HCT116 (cell line): ENCODE data around the gene SLFNL1. TPM values are rescaled to one million over a fixed set of nuclear protein-coding genes. Genes with fewer than 3 reads are reported as not detected.

Experiments
- ATAC-seq: fragments of 200-7000 bp; cut with Tn5 transposase; 2 replicates; pipeline ENCODE4 v1.9.1; 2020; ENCODE audit warnings: mild to moderate bottlenecking, moderate library complexity
- BruUV-seq: library from RNA; stranded (reverse); fragments of 400-500 nt; replicated peaks from 2 replicates; lab custom pipeline; 2021; lab: Mats Ljungman, UMichigan
- CTCF ChIA-PET: fragments of 300-600 bp; sonication (Branson Sonifier 250); formaldehyde crosslinking; loops from one replicate; lab custom pipeline; 2021; ENCODE audit warnings: antibody characterized with exemption; lab: Charles Lee
- POLR2A ChIA-PET: fragments of 300-600, 350-600 bp; sonication (Branson Sonifier 250); formaldehyde crosslinking; loops from one replicate; lab custom pipeline; 2021; ENCODE audit warnings: antibody characterized with exemption; lab: Charles Lee
- RAD21 ChIA-PET, 2 experiments: fragments of 300-600 bp; sonication (Branson Sonifier 250); formaldehyde crosslinking; loops; one replicate each; lab custom pipeline; 2023; ENCODE audit warnings: low total read pairs in 2 of 2; ENCODE audit not compliant: uncharacterized antibody in 2 of 2, unreplicated experiment in 2 of 2, low non-redundant PET in 1 of 2; lab: Charles Lee
- DNase-seq: peaks from one replicate; pipeline ENCODE4 v3.0.0-alpha.2; 2010; ENCODE audit warnings: low read depth, low spot score
- H2AFZ ChIP-seq: fragments of 200-600 bp; shearing (Covaris generic), sonication (generic); 2 replicates; pipeline ENCODE4 v1.6.1; 2017; ENCODE audit warnings: low read depth, mixed run types, mixed read lengths, antibody characterized with exemption, low read length; ENCODE audit not compliant: poor library complexity, severe bottlenecking
- H3K27ac ChIP-seq: 2 replicates; pipeline ENCODE4 v1.5.1; 2012; ENCODE audit warnings: low read depth, low read length
- H3K27me3 ChIP-seq: fragments of 200-600 bp; sonication (generic); 2 replicates; pipeline ENCODE4 v1.6.1; 2016; ENCODE audit warnings: mixed run types, low read length, mixed read lengths; ENCODE audit not compliant: insufficient read depth
- H3K36me3 ChIP-seq, 2 experiments: fragments of 200-500 bp in 1 of 2; fragments of 200-600 bp in 1 of 2; sonication (Bioruptor generic) in 1 of 2; sonication (generic) in 1 of 2; 2 replicates each; pipeline versions ENCODE4 v1.5.1 to v1.6.1; 2014 to 2016; ENCODE audit warnings: low read length in 2 of 2, inconsistent platforms in 1 of 2, mixed read lengths in 1 of 2, mixed run types in 1 of 2; ENCODE audit not compliant: insufficient read depth in 2 of 2, control insufficient read depth in 1 of 2
- H3K4me1 ChIP-seq, 2 experiments: fragments of 200-600 bp in 1 of 2; sonication (generic) in 1 of 2; 2 replicates each; pipeline versions ENCODE4 v1.5.1 to v1.6.1; 2012 to 2017; ENCODE audit warnings: low read length in 2 of 2, inconsistent platforms in 1 of 2, mild to moderate bottlenecking in 1 of 2, mixed read lengths in 1 of 2, mixed run types in 1 of 2, moderate library complexity in 1 of 2; ENCODE audit not compliant: insufficient read depth in 2 of 2, control insufficient read depth in 1 of 2
- H3K4me2 ChIP-seq: fragments of 200-600 bp; sonication (generic); 2 replicates; pipeline ENCODE4 v1.6.1; 2017; ENCODE audit warnings: mixed run types, low read length, mixed read lengths
- H3K4me3 ChIP-seq, 2 experiments: fragments of 200-600 bp in 1 of 2; sonication (generic) in 1 of 2; replicated peaks in 1 of 2; 2 replicates each; pipeline ENCODE4 v1.5.1; 2011 to 2016; ENCODE audit warnings: low read length in 2 of 2, control low read depth in 1 of 2, low read depth in 1 of 2, mild to moderate bottlenecking in 1 of 2, mixed read lengths in 1 of 2, mixed run types in 1 of 2
- H3K79me2 ChIP-seq: fragments of 200-600 bp; sonication (generic); 2 replicates; pipeline ENCODE4 v1.6.1; 2017; ENCODE audit warnings: mild to moderate bottlenecking, mixed run types, low read length, moderate library complexity, mixed read lengths; ENCODE audit not compliant: insufficient read depth
- H3K9ac ChIP-seq: fragments of 200-600 bp; sonication (generic); 2 replicates; pipeline ENCODE4 v1.6.1; 2016; ENCODE audit warnings: low read length, mixed read lengths
- H3K9me2 ChIP-seq: fragments of 200-600 bp; sonication (generic), shearing (Covaris generic); 2 replicates; pipeline ENCODE4 v1.6.1; 2017; ENCODE audit warnings: mixed run types, mild to moderate bottlenecking, moderate library complexity; ENCODE audit not compliant: insufficient read depth
- H3K9me3 ChIP-seq, 2 experiments: fragments of 200-500 bp in 1 of 2; fragments of 200-600 bp in 1 of 2; sonication (Bioruptor generic) in 1 of 2; sonication (generic) in 1 of 2; 2 replicates each; pipeline ENCODE4 v1.6.1; 2014 to 2017; ENCODE audit warnings: low read length in 2 of 2, mixed read lengths in 2 of 2, inconsistent platforms in 1 of 2, low read depth in 1 of 2, mild to moderate bottlenecking in 1 of 2, mixed run types in 1 of 2, moderate library complexity in 1 of 2; ENCODE audit not compliant: control insufficient read depth in 1 of 2, insufficient read depth in 1 of 2
- H4K20me1 ChIP-seq: fragments of 200-600 bp; sonication (generic), shearing (Covaris generic); 2 replicates; pipeline ENCODE4 v1.6.1; 2017; ENCODE audit warnings: mixed run types, mild to moderate bottlenecking, moderate library complexity; ENCODE audit not compliant: insufficient read depth
- CEBPB ChIP-seq: IDR thresholded peaks from 2 replicates; pipeline ENCODE4 v1.6.1; 2012; ENCODE audit warnings: low read depth
- ELF1 ChIP-seq: IDR thresholded peaks from 2 replicates; pipeline ENCODE4 v1.6.1; 2012; ENCODE audit warnings: low read depth, borderline replicate concordance
- FOSL1 ChIP-seq: IDR thresholded peaks from 2 replicates; pipeline ENCODE4 v1.6.1; 2012; ENCODE audit warnings: low read depth
- JUND ChIP-seq: IDR thresholded peaks from 2 replicates; pipeline ENCODE4 v1.6.1; 2012
- POLR2A ChIP-seq: IDR thresholded peaks from 2 replicates; pipeline ENCODE4 v1.7.0; 2011; ENCODE audit warnings: borderline replicate concordance; ENCODE audit not compliant: insufficient read depth, insufficient read length; ENCODE audit errors: extremely low read depth
- POLR2AphosphoS5 ChIP-seq: IDR thresholded peaks from 2 replicates; pipeline ENCODE4 v1.6.1; 2011; ENCODE audit warnings: mild to moderate bottlenecking, low read depth, low read length, moderate library complexity
- RAD21 ChIP-seq: IDR thresholded peaks from 2 replicates; pipeline ENCODE4 v1.6.1; 2012; ENCODE audit warnings: low read depth, mild to moderate bottlenecking
- SP1 ChIP-seq: IDR thresholded peaks from 2 replicates; pipeline ENCODE4 v1.6.1; 2012; ENCODE audit warnings: low read depth
- SRF ChIP-seq: IDR thresholded peaks from 2 replicates; pipeline ENCODE4 v1.6.1; 2012; ENCODE audit warnings: low read depth
- TCF7L2 ChIP-seq: IDR thresholded peaks from 2 replicates; pipeline ENCODE4 v1.7.0; 2011; ENCODE audit warnings: borderline replicate concordance, inconsistent platforms; ENCODE audit not compliant: insufficient read depth, insufficient read length; ENCODE audit errors: extremely low read depth
- YY1 ChIP-seq: IDR thresholded peaks from 2 replicates; pipeline ENCODE4 v1.6.1; 2011; ENCODE audit warnings: low read length, low read depth, moderate library complexity, mild to moderate bottlenecking; ENCODE audit not compliant: insufficient replicate concordance; ENCODE audit errors: extremely low read depth
- ZFX ChIP-seq: fragments of 450-650 bp; IDR thresholded peaks from 2 replicates; pipeline ENCODE4 v1.6.1; 2017
- ZNF274 ChIP-seq: fragments of 200-500 bp; sonication (Bioruptor generic); IDR thresholded peaks from 2 replicates; pipeline ENCODE4 v1.6.1; 2014; ENCODE audit warnings: mild to moderate bottlenecking, low read depth, low read length, inconsistent platforms
- intact Hi-C: fragments of 100-400 bp; cut with micrococcal nuclease; formaldehyde crosslinking; loops from 2 replicates; pipeline ENCODE4 v1.10.0; 2022
- total RNA-seq: library from RNA; stranded (reverse); gene quantifications from one replicate; pipeline ENCODE4 v1.2.1, GENCODE V29; 2021; ENCODE audit not compliant: unreplicated experiment
- TF ChIP-seq, protein P1 (sequence below): IDR thresholded peaks from 2 replicates; pipeline ENCODE4 v1.6.1; 2012; ENCODE audit warnings: low read depth
- TF ChIP-seq, protein P2 (sequence below): IDR thresholded peaks from 2 replicates; pipeline ENCODE4 v1.6.1; 2011; ENCODE audit warnings: mild to moderate bottlenecking, low read length, moderate library complexity; ENCODE audit not compliant: insufficient replicate concordance; ENCODE audit errors: extremely low read depth
- TF ChIP-seq, protein P3 (sequence below): IDR thresholded peaks from 2 replicates; pipeline ENCODE4 v1.6.1; 2012

The SLFNL1 gene
- total RNA-seq, 1 experiment from 2014 or later: 0.20 TPM

DNA sequence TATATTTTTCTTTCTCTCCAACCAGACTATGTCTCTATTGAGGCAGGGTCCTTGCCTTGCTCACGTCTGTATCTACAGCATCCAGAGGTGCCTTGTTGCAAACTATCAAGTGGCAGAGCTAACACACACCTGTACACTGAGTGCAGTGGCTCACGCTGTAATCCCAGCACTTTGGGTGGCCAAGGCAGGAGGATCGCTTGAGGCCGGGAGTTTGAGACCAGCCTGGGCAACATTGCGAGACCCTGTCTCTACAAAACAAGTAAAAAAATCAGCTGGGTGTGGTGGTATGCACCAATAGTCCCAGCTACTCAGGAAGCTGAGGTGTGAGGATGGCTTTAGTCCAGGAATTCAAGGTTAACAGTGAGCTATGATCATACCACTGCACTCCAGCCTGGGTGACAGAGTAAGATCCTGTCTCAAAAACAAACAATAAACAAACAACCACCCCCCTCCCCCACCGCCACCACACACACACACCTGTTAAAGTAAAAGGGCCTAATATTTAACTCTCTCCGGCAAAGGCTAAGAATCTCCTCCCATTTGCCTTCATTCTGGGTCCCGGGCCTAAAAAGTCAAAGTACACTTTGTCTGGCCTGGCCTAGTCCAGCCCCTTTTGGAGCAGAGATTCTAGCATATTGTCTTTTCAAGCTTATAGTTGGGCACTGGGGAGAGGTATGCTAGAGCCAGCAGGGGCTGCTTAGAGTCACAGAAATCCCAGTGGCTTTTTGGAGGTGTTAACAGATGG lies 9.5 kb upstream of the SLFNL1 start:
- H2AFZ ChIP-seq: no peak overlapping the region
- H3K9ac ChIP-seq: no peak overlapping the region
- no peaks in the 10 kb centered on the region for H3K79me2 ChIP-seq
- POLR2A ChIA-PET: no interaction called here
- no peak overlapping the region for H3K27ac ChIP-seq
- no peaks in the 10 kb centered on the region for H3K9me2 ChIP-seq
- RAD21 ChIA-PET: no interaction called here
- peaks cover 17% of the 10 kb centered on the region in 2 experiments for H3K36me3 ChIP-seq
- no peak for ATAC-seq
- BruUV-seq: no TSS peak
- H3K27me3 ChIP-seq: no peaks in the 10 kb centered on the region
- no peaks in the 10 kb centered on the region for H3K4me1 ChIP-seq
- TF ChIP-seq ZNF274 (no peak), JUND (no peak), TCF7L2 (no peak), CEBPB (no peak), POLR2AphosphoS5 (no peak), POLR2A (no peak), SRF (no peak), ZFX (no peak), ELF1 (no peak), FOSL1 (no peak), YY1 (no peak), RAD21 (no peak), SP1 (no peak)
- TF ChIP-seq, protein P1, sequence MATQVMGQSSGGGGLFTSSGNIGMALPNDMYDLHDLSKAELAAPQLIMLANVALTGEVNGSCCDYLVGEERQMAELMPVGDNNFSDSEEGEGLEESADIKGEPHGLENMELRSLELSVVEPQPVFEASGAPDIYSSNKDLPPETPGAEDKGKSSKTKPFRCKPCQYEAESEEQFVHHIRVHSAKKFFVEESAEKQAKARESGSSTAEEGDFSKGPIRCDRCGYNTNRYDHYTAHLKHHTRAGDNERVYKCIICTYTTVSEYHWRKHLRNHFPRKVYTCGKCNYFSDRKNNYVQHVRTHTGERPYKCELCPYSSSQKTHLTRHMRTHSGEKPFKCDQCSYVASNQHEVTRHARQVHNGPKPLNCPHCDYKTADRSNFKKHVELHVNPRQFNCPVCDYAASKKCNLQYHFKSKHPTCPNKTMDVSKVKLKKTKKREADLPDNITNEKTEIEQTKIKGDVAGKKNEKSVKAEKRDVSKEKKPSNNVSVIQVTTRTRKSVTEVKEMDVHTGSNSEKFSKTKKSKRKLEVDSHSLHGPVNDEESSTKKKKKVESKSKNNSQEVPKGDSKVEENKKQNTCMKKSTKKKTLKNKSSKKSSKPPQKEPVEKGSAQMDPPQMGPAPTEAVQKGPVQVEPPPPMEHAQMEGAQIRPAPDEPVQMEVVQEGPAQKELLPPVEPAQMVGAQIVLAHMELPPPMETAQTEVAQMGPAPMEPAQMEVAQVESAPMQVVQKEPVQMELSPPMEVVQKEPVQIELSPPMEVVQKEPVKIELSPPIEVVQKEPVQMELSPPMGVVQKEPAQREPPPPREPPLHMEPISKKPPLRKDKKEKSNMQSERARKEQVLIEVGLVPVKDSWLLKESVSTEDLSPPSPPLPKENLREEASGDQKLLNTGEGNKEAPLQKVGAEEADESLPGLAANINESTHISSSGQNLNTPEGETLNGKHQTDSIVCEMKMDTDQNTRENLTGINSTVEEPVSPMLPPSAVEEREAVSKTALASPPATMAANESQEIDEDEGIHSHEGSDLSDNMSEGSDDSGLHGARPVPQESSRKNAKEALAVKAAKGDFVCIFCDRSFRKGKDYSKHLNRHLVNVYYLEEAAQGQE: no peak
- TF ChIP-seq, protein P2, sequence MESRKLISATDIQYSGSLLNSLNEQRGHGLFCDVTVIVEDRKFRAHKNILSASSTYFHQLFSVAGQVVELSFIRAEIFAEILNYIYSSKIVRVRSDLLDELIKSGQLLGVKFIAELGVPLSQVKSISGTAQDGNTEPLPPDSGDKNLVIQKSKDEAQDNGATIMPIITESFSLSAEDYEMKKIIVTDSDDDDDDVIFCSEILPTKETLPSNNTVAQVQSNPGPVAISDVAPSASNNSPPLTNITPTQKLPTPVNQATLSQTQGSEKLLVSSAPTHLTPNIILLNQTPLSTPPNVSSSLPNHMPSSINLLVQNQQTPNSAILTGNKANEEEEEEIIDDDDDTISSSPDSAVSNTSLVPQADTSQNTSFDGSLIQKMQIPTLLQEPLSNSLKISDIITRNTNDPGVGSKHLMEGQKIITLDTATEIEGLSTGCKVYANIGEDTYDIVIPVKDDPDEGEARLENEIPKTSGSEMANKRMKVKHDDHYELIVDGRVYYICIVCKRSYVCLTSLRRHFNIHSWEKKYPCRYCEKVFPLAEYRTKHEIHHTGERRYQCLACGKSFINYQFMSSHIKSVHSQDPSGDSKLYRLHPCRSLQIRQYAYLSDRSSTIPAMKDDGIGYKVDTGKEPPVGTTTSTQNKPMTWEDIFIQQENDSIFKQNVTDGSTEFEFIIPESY: no peak
- TF ChIP-seq, protein P3, sequence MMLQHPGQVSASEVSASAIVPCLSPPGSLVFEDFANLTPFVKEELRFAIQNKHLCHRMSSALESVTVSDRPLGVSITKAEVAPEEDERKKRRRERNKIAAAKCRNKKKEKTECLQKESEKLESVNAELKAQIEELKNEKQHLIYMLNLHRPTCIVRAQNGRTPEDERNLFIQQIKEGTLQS: no peak
- H3K4me2 ChIP-seq: no peak overlapping the region
- intact Hi-C loops: no loop called here
- no peaks in the 10 kb centered on the region for H3K9me3 ChIP-seq
- no peak for DNase-seq
- H3K4me3 ChIP-seq: no peak overlapping the region
- no peaks in the 10 kb centered on the region for H4K20me1 ChIP-seq
- CTCF ChIA-PET: no interaction called here
